GM12878 (cell line): ENCODE data around the gene PRR16.

Experiments used
- EP300 ChIP-seq, 2 experiments: fragments of 150-350 bp in 1 of 2; IDR thresholded peaks; 2 replicates each; pipeline ENCODE4 v1.6.1; 2011 to 2012; ENCODE audit warnings: low read depth in 2 of 2, low read length in 2 of 2, borderline replicate concordance in 1 of 2, improper control_type of control experiment in 1 of 2, inconsistent platforms in 1 of 2; ENCODE audit not compliant: control insufficient read depth in 1 of 2
- POLR2A ChIP-seq: IDR thresholded peaks from 2 replicates; pipeline ENCODE4 v1.6.1; 2011; ENCODE audit warnings: low read depth, mild to moderate bottlenecking, low read length
- POLR2AphosphoS5 ChIP-seq: IDR thresholded peaks from 2 replicates; pipeline ENCODE4 v1.6.1; 2011; ENCODE audit warnings: mild to moderate bottlenecking, low read length, inconsistent platforms

DNA sequence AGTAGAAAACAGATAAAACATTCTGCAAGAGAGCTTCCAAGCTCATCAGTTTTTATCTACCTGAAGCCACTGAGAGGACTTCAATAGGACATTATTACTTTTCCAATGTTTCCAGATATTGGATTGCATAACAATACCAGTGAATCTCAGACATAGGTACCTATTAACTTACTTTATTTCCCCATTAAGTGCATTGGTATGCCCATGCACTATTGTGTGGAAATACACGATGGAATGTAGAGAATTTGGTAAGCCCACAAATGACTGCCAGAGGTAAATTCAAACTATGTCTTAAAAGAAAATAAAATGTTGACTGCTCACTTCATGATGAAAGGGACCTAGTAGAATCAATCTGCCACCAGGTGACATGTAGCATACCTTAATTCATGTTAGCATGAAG, 48.1 kb upstream of the PRR16 start:
- no peak for TF ChIP-seq POLR2A
- TF ChIP-seq POLR2AphosphoS5, result no peak
- no peak for TF ChIP-seq EP300 (IDR thresholded peaks at IDR 0.05; ENCODE audit: borderline replicate concordance in 1 of 2, control insufficient read depth in 1 of 2, low read depth in 2 of 2, low read length in 2 of 2)
